IMR-90 (cell line): ENCODE results near the gene S100B. TPM values are rescaled to one million over a fixed set of nuclear protein-coding genes. Genes with fewer than 3 reads are reported as not detected.

ENCODE experiments used
- ATAC-seq: fragments of 200-7000 bp; cut with Tn5 transposase; 2 replicates; pipeline ENCODE4 v1.9.1; 2020; ENCODE audit warnings: low read depth, mild to moderate bottlenecking, moderate library complexity
- BruUV-seq: library from RNA; stranded (reverse); fragments of 400-500 nt; replicated peaks from 2 replicates; lab custom pipeline; 2021; lab: Mats Ljungman, UMichigan
- CTCF ChIA-PET: fragments of 300-600 bp; formaldehyde crosslinking; extraction: SDS; loops from one replicate; lab custom pipeline; 2021; ENCODE audit warnings: antibody characterized with exemption; lab: Yijun Ruan, JAX
- POLR2A ChIA-PET: fragments of 300-600 bp; sonication (Branson Sonifier 250); formaldehyde crosslinking; loops from one replicate; lab custom pipeline; 2022; ENCODE audit warnings: antibody characterized with exemption; ENCODE audit not compliant: unreplicated experiment; lab: Charles Lee
- DNase-seq: peaks from one replicate; pipeline ENCODE4 v3.0.0; 2013
- H2AFZ ChIP-seq: replicated peaks from 2 replicates; pipeline ENCODE3; 2013; ENCODE audit warnings: low read length, mild to moderate bottlenecking; ENCODE audit not compliant: poor library complexity
- H2AK5ac ChIP-seq: 2 replicates; pipeline ENCODE4 v1.6.1; 2013; ENCODE audit warnings: low read depth, low read length, inconsistent platforms
- H2AK9ac ChIP-seq: replicated peaks from 2 replicates; pipeline ENCODE3; 2013; ENCODE audit warnings: mild to moderate bottlenecking, low read depth, low read length, moderate library complexity; ENCODE audit not compliant: poor library complexity
- H2BK120ac ChIP-seq: 2 replicates; pipeline ENCODE4 v1.6.1; 2013; ENCODE audit warnings: low read depth, low read length, inconsistent platforms
- H2BK15ac ChIP-seq: 3 replicates; pipeline ENCODE4 v1.6.1; 2013; ENCODE audit warnings: low read depth, low read length, inconsistent platforms
- H2BK20ac ChIP-seq: 2 replicates; pipeline ENCODE4 v1.6.1; 2013; ENCODE audit warnings: low read depth, mild to moderate bottlenecking, inconsistent platforms, low read length, moderate library complexity
- H2BK5ac ChIP-seq: 2 replicates; pipeline ENCODE4 v1.6.1; 2013; ENCODE audit warnings: mild to moderate bottlenecking, low read depth, low read length, inconsistent platforms; ENCODE audit not compliant: poor library complexity, severe bottlenecking
- H3K14ac ChIP-seq: replicated peaks from 2 replicates; pipeline ENCODE4 v1.6.1; 2013; ENCODE audit warnings: low read depth, low read length, inconsistent platforms
- H3K18ac ChIP-seq: 2 replicates; pipeline ENCODE4 v1.6.1; 2013; ENCODE audit warnings: low read depth, low read length, control low read depth
- H3K23ac ChIP-seq: 2 replicates; pipeline ENCODE4 v1.6.1; 2013; ENCODE audit warnings: low read depth, low read length, inconsistent platforms
- H3K27ac ChIP-seq: 2 replicates; pipeline ENCODE4 v1.5.1; 2013; ENCODE audit warnings: mild to moderate bottlenecking, control low read depth, low read length; ENCODE audit not compliant: insufficient read depth
- H3K27me3 ChIP-seq: 2 replicates; pipeline ENCODE4 v1.6.1; 2013; ENCODE audit warnings: low read length; ENCODE audit not compliant: control insufficient read depth, insufficient read depth
- H3K36me3 ChIP-seq: 2 replicates; pipeline ENCODE4 v1.6.1; 2013; ENCODE audit warnings: low read length, mixed read lengths; ENCODE audit not compliant: control insufficient read depth, insufficient read depth
- H3K4ac ChIP-seq: 2 replicates; pipeline ENCODE4 v1.6.1; 2013; ENCODE audit warnings: low read depth, low read length, inconsistent platforms
- H3K4me1 ChIP-seq: 2 replicates; pipeline ENCODE4 v1.6.1; 2013; ENCODE audit warnings: low read length, mixed read lengths; ENCODE audit not compliant: control insufficient read depth, insufficient read depth
- H3K4me2 ChIP-seq: 2 replicates; pipeline ENCODE4 v1.6.1; 2013; ENCODE audit warnings: low read depth, mild to moderate bottlenecking, control low read depth, low read length, moderate library complexity
- H3K4me3 ChIP-seq: 2 replicates; pipeline ENCODE4 v1.5.1; 2013; ENCODE audit warnings: low read depth, mild to moderate bottlenecking, control low read depth, low read length, moderate library complexity; ENCODE audit not compliant: insufficient read depth
- H3K56ac ChIP-seq: 2 replicates; pipeline ENCODE4 v1.6.1; 2013; ENCODE audit warnings: low read length, inconsistent platforms; ENCODE audit not compliant: insufficient read depth; ENCODE audit errors: extremely low read depth
- H3K79me1 ChIP-seq, 2 experiments: 2 replicates each; pipeline ENCODE4 v1.6.1; 2013; ENCODE audit warnings: low read length in 2 of 2, inconsistent platforms in 1 of 2, low read depth in 1 of 2
- H3K9ac ChIP-seq: 2 replicates; pipeline ENCODE4 v1.6.1; 2013; ENCODE audit warnings: low read depth, low read length, control low read depth
- H3K9me1 ChIP-seq: 2 replicates; pipeline ENCODE4 v1.6.1; 2013; ENCODE audit warnings: low read length, inconsistent platforms; ENCODE audit not compliant: insufficient read depth
- H3K9me3 ChIP-seq: 2 replicates; pipeline ENCODE4 v1.6.1; 2013; ENCODE audit warnings: low read length; ENCODE audit not compliant: control insufficient read depth, insufficient read depth
- H4K20me1 ChIP-seq: 2 replicates; pipeline ENCODE4 v1.6.1; 2013; ENCODE audit warnings: low read length, inconsistent platforms; ENCODE audit not compliant: insufficient read depth
- H4K5ac ChIP-seq: 2 replicates; pipeline ENCODE4 v1.6.1; 2013; ENCODE audit warnings: mild to moderate bottlenecking, low read depth, low read length, control low read depth
- H4K8ac ChIP-seq, 2 experiments: 2 replicates each; pipeline ENCODE4 v1.6.1; 2013; ENCODE audit warnings: low read depth in 2 of 2, low read length in 2 of 2, control low read depth in 1 of 2, inconsistent platforms in 1 of 2
- H4K91ac ChIP-seq: 2 replicates; pipeline ENCODE4 v1.6.1; 2013; ENCODE audit warnings: low read depth, low read length, inconsistent platforms; ENCODE audit not compliant: insufficient read depth
- BHLHE40 ChIP-seq: fragments of 150-350 bp; IDR thresholded peaks from 2 replicates; pipeline ENCODE4 v1.6.1; 2016; ENCODE audit warnings: mild to moderate bottlenecking, low read depth, low read length
- CEBPB ChIP-seq: IDR thresholded peaks from 2 replicates; pipeline ENCODE4 v1.6.1; 2012; ENCODE audit warnings: low read depth, low read length, improper control_type of control experiment
- FOS ChIP-seq: fragments of 150-350 bp; IDR thresholded peaks from 2 replicates; pipeline ENCODE4 v1.6.1; 2016; ENCODE audit warnings: low read depth, low read length
- MAFK ChIP-seq: IDR thresholded peaks from 2 replicates; pipeline ENCODE4 v1.6.1; 2012; ENCODE audit warnings: low read depth, low read length, improper control_type of control experiment
- MXI1 ChIP-seq: IDR thresholded peaks from 2 replicates; pipeline ENCODE4 v1.6.1; 2012; ENCODE audit warnings: low read depth, mild to moderate bottlenecking, low read length, moderate library complexity, borderline replicate concordance
- NFE2L2 ChIP-seq: fragments of 150-350 bp; IDR thresholded peaks from 2 replicates; pipeline ENCODE4 v1.6.1; 2016; ENCODE audit warnings: low read depth, mild to moderate bottlenecking, low read length
- POLR2A ChIP-seq: IDR thresholded peaks from 2 replicates; pipeline ENCODE4 v1.6.1; 2012; ENCODE audit warnings: mild to moderate bottlenecking, low read depth, low read length
- RAD21 ChIP-seq: IDR thresholded peaks from 2 replicates; pipeline ENCODE4 v1.6.1; 2012; ENCODE audit warnings: low read length, improper control_type of control experiment
- RCOR1 ChIP-seq: IDR thresholded peaks from 2 replicates; pipeline ENCODE4 v1.6.1; 2012; ENCODE audit warnings: mild to moderate bottlenecking, low read length, improper control_type of control experiment; ENCODE audit not compliant: insufficient replicate concordance
- RFX5 ChIP-seq: IDR thresholded peaks from 2 replicates; pipeline ENCODE4 v1.8.0; 2012; ENCODE audit warnings: low read depth, mild to moderate bottlenecking, low read length, moderate library complexity
- WGBS, 2 experiments: methylation state at CpG; one replicate each; pipeline versions ENCODE4 v1.1.5 to v1.1.7; 2013; ENCODE audit warnings: missing lambda C conversion rate in 2 of 2; ENCODE audit not compliant: insufficient read length in 1 of 2; ENCODE audit errors: extremely low coverage in 2 of 2; 5-methylcytosine and 5-hydroxymethylcytosine counted together
- dilution Hi-C: fragments of 300-500 bp; cut with HindIII; formaldehyde crosslinking; loops from one replicate; pipeline ENCODE4 v1.14.3; 2018; ENCODE audit warnings: low sequenced_read_pairs; ENCODE audit not compliant: unreplicated experiment
- in situ Hi-C: fragments of 300-500 bp; cut with MboI; formaldehyde crosslinking; loops from 3 replicates; pipeline ENCODE4 v1.14.3; 2019; ENCODE audit warnings: low sequenced_read_pairs, inconsistent platforms, mixed read lengths
- intact Hi-C: fragments of 100-400 bp; cut with micrococcal nuclease; formaldehyde crosslinking; loops from 2 replicates; pipeline ENCODE4 v1.10.0; 2022
- polyA plus RNA-seq, 3 experiments: library from polyadenylated mRNA; depleted of rRNA; stranded (reverse); fragments of >200 nt; gene quantifications; 2 replicates each; pipeline ENCODE4 v1.2.3, GENCODE V29; 2012; ENCODE audit warnings: low replicate concordance in 1 of 3
- total RNA-seq: library from RNA; depleted of rRNA; stranded (reverse); fragments of >200 nt; gene quantifications from 2 replicates; pipeline ENCODE4 v1.2.3, GENCODE V29; 2012
- TF ChIP-seq, protein P1 (sequence below): conservative IDR thresholded peaks from 2 replicates; pipeline ENCODE4 v1.5.1; 2012; ENCODE audit warnings: mild to moderate bottlenecking, low read depth, low read length, improper control_type of control experiment
- TF ChIP-seq, protein P2 (sequence below): fragments of 150-350 bp; IDR thresholded peaks from 2 replicates; pipeline ENCODE4 v1.6.1; 2017; ENCODE audit warnings: mild to moderate bottlenecking, antibody characterized with exemption, low read length, low read depth

The S100B gene
- total and polyA plus RNA-seq, 2 of the 4 experiments (the other 2 are of a cell fraction) = 0.18 to 0.26 TPM

DNA sequence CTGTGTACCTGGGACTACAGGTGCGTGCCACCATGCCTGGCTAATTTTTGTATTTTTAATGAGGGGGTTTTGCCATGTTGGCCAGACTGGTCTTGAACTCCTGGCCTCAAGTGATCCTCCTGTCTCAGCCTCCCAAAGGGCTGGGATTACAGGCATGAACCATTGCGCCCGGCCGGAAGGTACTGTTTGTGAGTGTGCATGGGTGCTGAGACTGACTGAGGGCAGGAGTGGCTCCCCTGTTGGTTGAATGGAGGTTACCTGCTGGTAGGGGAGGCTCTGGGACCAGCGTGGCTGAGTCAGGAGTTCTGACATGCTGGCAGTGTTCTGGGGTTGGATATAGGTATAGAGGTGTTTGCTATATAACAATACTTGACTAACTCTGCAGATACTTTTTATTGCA, 41.0 kb upstream of the S100B start:
- no peak overlapping the region for H3K23ac ChIP-seq
- no peak overlapping the region for H3K9ac ChIP-seq
- no peaks in the 10 kb centered on the region for H3K27me3 ChIP-seq
- no peak overlapping the region for H3K4me3 ChIP-seq
- BruUV-seq = no TSS peak
- no peak overlapping the region for H3K56ac ChIP-seq
- H3K4ac ChIP-seq = no peak overlapping the region
- H2AFZ ChIP-seq = no peak overlapping the region
- ATAC-seq (no peak), DNase-seq (no peak)
- no peak overlapping the region for H3K4me2 ChIP-seq
- dilution Hi-C loops (no loop called here), in situ Hi-C loops (no loop called here), intact Hi-C loops (no loop called here)
- H2AK9ac ChIP-seq = no peak overlapping the region
- peaks cover 72% of the 10 kb centered on the region for H3K36me3 ChIP-seq
- no peak overlapping the region for H4K5ac ChIP-seq
- H3K27ac ChIP-seq = no peak overlapping the region
- peaks cover 54 to 81% of the 10 kb centered on the region in 2 experiments for H3K79me1 ChIP-seq
- no peak overlapping the region for H2AK5ac ChIP-seq
- peaks cover 6% of the 10 kb centered on the region; the same call in 1 of the 2 replicates for H3K9me1 ChIP-seq
- no peak overlapping the region for H2BK120ac ChIP-seq
- no peaks in the 10 kb centered on the region; the same call in 1 of the 2 replicates for H3K4me1 ChIP-seq
- no CpG with 5 or more reads among the region's 5 CpGs for WGBS, 2 experiments
- H4K20me1 ChIP-seq = peaks cover 31% of the 10 kb centered on the region
- H3K9me3 ChIP-seq = no peaks in the 10 kb centered on the region
- CTCF ChIA-PET = no interaction called here
- no peak for TF ChIP-seq BHLHE40
- TF ChIP-seq MXI1 = no peak
- TF ChIP-seq, protein P1, sequence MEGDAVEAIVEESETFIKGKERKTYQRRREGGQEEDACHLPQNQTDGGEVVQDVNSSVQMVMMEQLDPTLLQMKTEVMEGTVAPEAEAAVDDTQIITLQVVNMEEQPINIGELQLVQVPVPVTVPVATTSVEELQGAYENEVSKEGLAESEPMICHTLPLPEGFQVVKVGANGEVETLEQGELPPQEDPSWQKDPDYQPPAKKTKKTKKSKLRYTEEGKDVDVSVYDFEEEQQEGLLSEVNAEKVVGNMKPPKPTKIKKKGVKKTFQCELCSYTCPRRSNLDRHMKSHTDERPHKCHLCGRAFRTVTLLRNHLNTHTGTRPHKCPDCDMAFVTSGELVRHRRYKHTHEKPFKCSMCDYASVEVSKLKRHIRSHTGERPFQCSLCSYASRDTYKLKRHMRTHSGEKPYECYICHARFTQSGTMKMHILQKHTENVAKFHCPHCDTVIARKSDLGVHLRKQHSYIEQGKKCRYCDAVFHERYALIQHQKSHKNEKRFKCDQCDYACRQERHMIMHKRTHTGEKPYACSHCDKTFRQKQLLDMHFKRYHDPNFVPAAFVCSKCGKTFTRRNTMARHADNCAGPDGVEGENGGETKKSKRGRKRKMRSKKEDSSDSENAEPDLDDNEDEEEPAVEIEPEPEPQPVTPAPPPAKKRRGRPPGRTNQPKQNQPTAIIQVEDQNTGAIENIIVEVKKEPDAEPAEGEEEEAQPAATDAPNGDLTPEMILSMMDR = no peak
- TF ChIP-seq NFE2L2 = no peak
- TF ChIP-seq RFX5 = no peak
- TF ChIP-seq POLR2A = no peak
- TF ChIP-seq CEBPB = no peak
- TF ChIP-seq FOS = no peak
- no peak for TF ChIP-seq RCOR1
- TF ChIP-seq RAD21 = no peak
- no peak for TF ChIP-seq MAFK
- TF ChIP-seq, protein P2, sequence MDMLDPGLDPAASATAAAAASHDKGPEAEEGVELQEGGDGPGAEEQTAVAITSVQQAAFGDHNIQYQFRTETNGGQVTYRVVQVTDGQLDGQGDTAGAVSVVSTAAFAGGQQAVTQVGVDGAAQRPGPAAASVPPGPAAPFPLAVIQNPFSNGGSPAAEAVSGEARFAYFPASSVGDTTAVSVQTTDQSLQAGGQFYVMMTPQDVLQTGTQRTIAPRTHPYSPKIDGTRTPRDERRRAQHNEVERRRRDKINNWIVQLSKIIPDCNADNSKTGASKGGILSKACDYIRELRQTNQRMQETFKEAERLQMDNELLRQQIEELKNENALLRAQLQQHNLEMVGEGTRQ = no peak
- no peak overlapping the region for H2BK5ac ChIP-seq
- H3K18ac ChIP-seq = no peak overlapping the region
- H3K14ac ChIP-seq = no peak overlapping the region
- H2BK15ac ChIP-seq = no peak overlapping the region
- H4K91ac ChIP-seq = no peak overlapping the region
- POLR2A ChIA-PET = no interaction called here
- H2BK20ac ChIP-seq = no peak overlapping the region
- no peak overlapping the region for H4K8ac ChIP-seq
